ENCODE results near the gene DDX52.
"Not testable (repeated sequence)": the region's sequence is repeated elsewhere in the genome, so short reads cannot be mapped to it uniquely, and the experiment has no call there.

The DDX52 gene

GRCh38 chr17:37643118-37643766, at the start of gene DDX52:
Gene DDX52 (minus strand): TSS chr17:37643446. CDS start chr17:37643420, 26 bp downstream.
- DNase-seq: peak; percentile 96

GRCh38 chr17:37691807-37692206, 48.6 kb upstream of the DDX52 start:
- peak; percentile 42 for DNase-seq

- DNase-seq: no peak
Measured at GRCh38 chr17:37689317-37689716, 46.1 kb upstream of the DDX52 start.

GRCh38 chr17:37683454-37683984, 40.3 kb upstream of the DDX52 start:
- no peak for DNase-seq

- DNase-seq: no peak
Measured at GRCh38 chr17:37682007-37682406, 38.8 kb upstream of the DDX52 start.

- DNase-seq: not testable (repeated sequence)
Measured at GRCh38 chr17:37679995-37680394, 36.7 kb upstream of the DDX52 start.

GRCh38 chr17:37678036-37678435, 34.8 kb upstream of the DDX52 start:
- no peak for DNase-seq

GRCh38 chr17:37677021-37677420, 33.8 kb upstream of the DDX52 start:
- DNase-seq: no peak

GRCh38 chr17:37676115-37676925, 33.1 kb upstream of the DDX52 start:
- DNase-seq: no peak

- DNase-seq: no peak
Measured at GRCh38 chr17:37674511-37674910, 31.3 kb upstream of the DDX52 start.

- no peak for DNase-seq
Measured at GRCh38 chr17:37673386-37673785, 30.1 kb upstream of the DDX52 start.

GRCh38 chr17:37672548-37673078, 29.4 kb upstream of the DDX52 start:
- no peak for DNase-seq

- no peak for DNase-seq
Measured at GRCh38 chr17:37671824-37672547, 28.7 kb upstream of the DDX52 start.

- DNase-seq: no peak
Measured at GRCh38 chr17:37671028-37671823, 28.0 kb upstream of the DDX52 start.

GRCh38 chr17:37667039-37667438, 23.8 kb upstream of the DDX52 start:
- DNase-seq: no peak

GRCh38 chr17:37664214-37664613, 21.0 kb upstream of the DDX52 start:
- no peak for DNase-seq

GRCh38 chr17:37662353-37662752, 19.1 kb upstream of the DDX52 start:
- no peak for DNase-seq

GRCh38 chr17:37661400-37662014, 18.3 kb upstream of the DDX52 start:
- DNase-seq: peak; percentile 39

- DNase-seq: no peak
Measured at GRCh38 chr17:37659925-37660324, 16.7 kb upstream of the DDX52 start.

GRCh38 chr17:37657202-37657601, 14.0 kb upstream of the DDX52 start:
- no peak for DNase-seq

- no peak for DNase-seq
Measured at GRCh38 chr17:37651849-37652248, 8.6 kb upstream of the DDX52 start.
